ENCODE measurements around the gene USP48.

DNA sequence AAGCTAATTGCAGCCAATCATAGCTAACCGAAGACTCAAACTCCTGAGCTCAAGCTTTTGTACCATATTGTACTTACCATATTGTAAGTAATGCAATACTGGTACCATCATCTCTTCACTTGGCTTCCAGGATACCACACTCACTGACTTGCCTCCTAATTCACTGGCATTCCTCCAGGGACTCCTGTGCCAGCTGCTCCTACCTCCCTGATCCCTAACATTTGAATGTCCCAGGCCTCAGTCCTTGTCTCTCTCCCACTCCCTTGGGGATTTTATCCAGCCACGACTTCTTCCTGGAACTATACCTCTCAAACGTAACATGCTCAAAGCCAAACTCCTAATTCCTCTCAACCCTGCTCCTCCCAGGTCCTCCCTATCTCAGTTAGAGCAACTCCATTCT, 33.8 kb downstream of the USP48 start:
- TF ChIP-seq POLR2A (IDR thresholded peaks at IDR 0.05; ENCODE audit: low read length): no peak
- TF ChIP-seq ZSCAN20 (CRISPR knock-in tag; IDR thresholded peaks at IDR 0.05): no peak
- TF ChIP-seq, protein P1, sequence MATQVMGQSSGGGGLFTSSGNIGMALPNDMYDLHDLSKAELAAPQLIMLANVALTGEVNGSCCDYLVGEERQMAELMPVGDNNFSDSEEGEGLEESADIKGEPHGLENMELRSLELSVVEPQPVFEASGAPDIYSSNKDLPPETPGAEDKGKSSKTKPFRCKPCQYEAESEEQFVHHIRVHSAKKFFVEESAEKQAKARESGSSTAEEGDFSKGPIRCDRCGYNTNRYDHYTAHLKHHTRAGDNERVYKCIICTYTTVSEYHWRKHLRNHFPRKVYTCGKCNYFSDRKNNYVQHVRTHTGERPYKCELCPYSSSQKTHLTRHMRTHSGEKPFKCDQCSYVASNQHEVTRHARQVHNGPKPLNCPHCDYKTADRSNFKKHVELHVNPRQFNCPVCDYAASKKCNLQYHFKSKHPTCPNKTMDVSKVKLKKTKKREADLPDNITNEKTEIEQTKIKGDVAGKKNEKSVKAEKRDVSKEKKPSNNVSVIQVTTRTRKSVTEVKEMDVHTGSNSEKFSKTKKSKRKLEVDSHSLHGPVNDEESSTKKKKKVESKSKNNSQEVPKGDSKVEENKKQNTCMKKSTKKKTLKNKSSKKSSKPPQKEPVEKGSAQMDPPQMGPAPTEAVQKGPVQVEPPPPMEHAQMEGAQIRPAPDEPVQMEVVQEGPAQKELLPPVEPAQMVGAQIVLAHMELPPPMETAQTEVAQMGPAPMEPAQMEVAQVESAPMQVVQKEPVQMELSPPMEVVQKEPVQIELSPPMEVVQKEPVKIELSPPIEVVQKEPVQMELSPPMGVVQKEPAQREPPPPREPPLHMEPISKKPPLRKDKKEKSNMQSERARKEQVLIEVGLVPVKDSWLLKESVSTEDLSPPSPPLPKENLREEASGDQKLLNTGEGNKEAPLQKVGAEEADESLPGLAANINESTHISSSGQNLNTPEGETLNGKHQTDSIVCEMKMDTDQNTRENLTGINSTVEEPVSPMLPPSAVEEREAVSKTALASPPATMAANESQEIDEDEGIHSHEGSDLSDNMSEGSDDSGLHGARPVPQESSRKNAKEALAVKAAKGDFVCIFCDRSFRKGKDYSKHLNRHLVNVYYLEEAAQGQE (IDR thresholded peaks at IDR 0.05): no peak
- TF ChIP-seq CTCF (IDR thresholded peaks at IDR 0.05): no peak
- no peak for TF ChIP-seq MAZ (IDR thresholded peaks at IDR 0.05; ENCODE audit: borderline replicate concordance, low read depth, low read length)
- TF ChIP-seq CBX2 (IDR thresholded peaks at IDR 0.05; ENCODE audit: borderline replicate concordance, low read depth): no peak
- no peak for TF ChIP-seq EP300 (IDR thresholded peaks at IDR 0.05)
